HFF-Myc (cell line): Measurements from ENCODE around the gene GRK6.

Source experiments
- DNase-seq: peaks from one replicate; pipeline ENCODE4 v3.0.0-alpha.2; 2011; ENCODE audit warnings: low read depth; ENCODE audit errors: extremely low read depth
- H3K4me3 ChIP-seq: replicated peaks from 2 replicates; pipeline ENCODE4 v1.5.1; 2011; ENCODE audit warnings: low read depth, mild to moderate bottlenecking, control low read depth, low read length
- CTCF ChIP-seq: IDR thresholded peaks from 2 replicates; pipeline ENCODE4 v1.5.1; 2012; ENCODE audit warnings: mild to moderate bottlenecking, low read depth, low read length, control low read depth; ENCODE audit errors: missing control alignments

The GRK6 gene

GRCh38 chr5:177390363-177391300 lies 35.8 kb upstream of the GRK6 start:
- peak; percentile 77 for DNase-seq
- TF ChIP-seq CTCF, result peak; percentile 90
- no peak overlapping the region for H3K4me3 ChIP-seq

- DNase-seq, result no peak
Measured at GRCh38 chr5:177392765-177393164, 33.7 kb upstream of the GRK6 start.

GRCh38 chr5:177393206-177393765 lies 33.2 kb upstream of the GRK6 start:
- no peak overlapping the region for H3K4me3 ChIP-seq
- no peak for DNase-seq
- no peak for TF ChIP-seq CTCF

More at GRCh38 chr5:177392765-177393164, 33.7 kb upstream of the GRK6 start:
- TF ChIP-seq CTCF, result no peak
- no peak overlapping the region for H3K4me3 ChIP-seq

- no peak overlapping the region for H3K4me3 ChIP-seq
- DNase-seq, result no peak
- TF ChIP-seq CTCF, result no peak
Measured at GRCh38 chr5:177393990-177394389, 32.5 kb upstream of the GRK6 start.

GRCh38 chr5:177396078-177396477 lies 30.4 kb upstream of the GRK6 start:
- no peak for DNase-seq
- no peak overlapping the region for H3K4me3 ChIP-seq
- TF ChIP-seq CTCF, result no peak

GRCh38 chr5:177396807-177397206 lies 29.7 kb upstream of the GRK6 start:
- no peak overlapping the region for H3K4me3 ChIP-seq
- no peak for DNase-seq
- TF ChIP-seq CTCF, result no peak
